GM23338 (cell line): ENCODE measurements around the gene BGLAP.

Experiments used
- CTCF ChIP-seq, 2 experiments: fragments of 200-600 bp in 1 of 2; sonication (generic) in 1 of 2; conservative IDR thresholded peaks; 2 replicates each; pipeline versions ENCODE4 v1.5.1 to v1.6.1; 2016 to 2017; ENCODE audit warnings: antibody characterized with exemption in 2 of 2, low read depth in 2 of 2, mild to moderate bottlenecking in 2 of 2, moderate library complexity in 1 of 2
- EZH2 ChIP-seq: fragments of 200-600 bp; sonication (generic); IDR thresholded peaks from one replicate; pipeline ENCODE4 v1.8.0; 2017; ENCODE audit warnings: antibody characterized with exemption, mild to moderate bottlenecking, low read depth; ENCODE audit not compliant: unreplicated experiment
- EZH2phosphoT487 ChIP-seq: fragments of 200-600 bp; sonication (generic); IDR thresholded peaks from one replicate; pipeline ENCODE4 v1.8.1; 2018; ENCODE audit warnings: antibody characterized with exemption; ENCODE audit not compliant: unreplicated experiment
- JUNB ChIP-seq: IDR thresholded peaks from one replicate; pipeline ENCODE4 v1.6.1; 2016; ENCODE audit warnings: antibody characterized with exemption; ENCODE audit not compliant: unreplicated experiment
- POLR2AphosphoS5 ChIP-seq: IDR thresholded peaks from 2 replicates; pipeline ENCODE4 v1.6.1; 2016; ENCODE audit warnings: antibody characterized with exemption, low read depth
- REST ChIP-seq: IDR thresholded peaks from one replicate; pipeline ENCODE4 v1.6.1; 2018; ENCODE audit warnings: antibody characterized with exemption; ENCODE audit not compliant: unreplicated experiment

- TF ChIP-seq EZH2, result no peak
- no peak for TF ChIP-seq CTCF (conservative IDR thresholded peaks at IDR 0.05; ENCODE audit: low read depth in 2 of 2)
- TF ChIP-seq REST, result no peak
- no peak for TF ChIP-seq EZH2phosphoT487
- no peak for TF ChIP-seq POLR2AphosphoS5
- no peak for TF ChIP-seq JUNB
Observed at GRCh38 chr1:156217871-156218270, 24.1 kb upstream of the BGLAP start.
